Ovary (tissue), 3 donors: Measurements from ENCODE around the gene LRRC49.

Source experiments
- CTCF ChIP-seq, 3 donors: fragments of 450-650 bp in 2 of 3; fragments of 200-600 bp in 1 of 3; IDR thresholded peaks; one replicate each; pipeline versions ENCODE4 v1.5.1 to v1.8.0; 2016 to 2022; ENCODE audit warnings: antibody characterized with exemption in 3 of 3, mild to moderate bottlenecking in 1 of 3
- POLR2A ChIP-seq: fragments of 450-650 bp; IDR thresholded peaks from one replicate; pipeline ENCODE4 v1.6.1; 2017; ENCODE audit warnings: antibody characterized with exemption, mild to moderate bottlenecking, moderate library complexity
- donor health status: DM: no; HTN: no; CAD: no.

GRCh38 chr15:70931821-70932220, 39.2 kb downstream of the LRRC49 start:
- no peak for TF ChIP-seq CTCF (IDR thresholded peaks at IDR 0.05)
- TF ChIP-seq POLR2A: no peak
